GM19463 (cell line): ENCODE data around the gene TMEM184C.

Source experiments
- ATAC-seq: cut with Tn5 transposase; IDR thresholded peaks from one replicate; pipeline ENCODE4 v1.9.1; 2021; ENCODE audit warnings: mild to moderate bottlenecking, moderate library complexity; ENCODE audit not compliant: unreplicated experiment

The TMEM184C gene

GRCh38 chr4:147617173-147617840 is at the start of gene TMEM184C:
Gene TMEM184C, plus strand, starts transcription at chr4:147617397. Its CDS starts 560 bp downstream, at chr4:147617957.
- peak; percentile 99 for ATAC-seq

- ATAC-seq = no peak
Observed at GRCh38 chr4:147570616-147571015, 46.6 kb upstream of the TMEM184C start.

GRCh38 chr4:147571036-147571770 is 46.0 kb upstream of the TMEM184C start:
- ATAC-seq = no peak

GRCh38 chr4:147576084-147576483 is 41.1 kb upstream of the TMEM184C start:
- no peak for ATAC-seq

- ATAC-seq = peak; percentile 47
Observed at GRCh38 chr4:147578051-147578476, 39.1 kb upstream of the TMEM184C start.

GRCh38 chr4:147578593-147578992 is 38.6 kb upstream of the TMEM184C start:
- no peak for ATAC-seq

GRCh38 chr4:147580396-147580795 is 36.8 kb upstream of the TMEM184C start:
- ATAC-seq = no peak

GRCh38 chr4:147581606-147582350 is 35.4 kb upstream of the TMEM184C start:
- no peak for ATAC-seq

GRCh38 chr4:147582386-147583060 is 34.7 kb upstream of the TMEM184C start:
- no peak for ATAC-seq

- ATAC-seq = no peak
Observed at GRCh38 chr4:147583876-147584275, 33.3 kb upstream of the TMEM184C start.

GRCh38 chr4:147586032-147586431 is 31.2 kb upstream of the TMEM184C start:
- ATAC-seq = no peak

- peak; percentile 80 for ATAC-seq
Observed at GRCh38 chr4:147586637-147587036, 30.6 kb upstream of the TMEM184C start.

- no peak for ATAC-seq
Observed at GRCh38 chr4:147587041-147587440, 30.2 kb upstream of the TMEM184C start.

GRCh38 chr4:147589586-147589985 is 27.6 kb upstream of the TMEM184C start:
- ATAC-seq = no peak

- ATAC-seq = peak; percentile 52
Observed at GRCh38 chr4:147590249-147590920, 26.8 kb upstream of the TMEM184C start.

GRCh38 chr4:147591106-147591505 is 26.1 kb upstream of the TMEM184C start:
- ATAC-seq = no peak

- no peak for ATAC-seq
Observed at GRCh38 chr4:147594107-147594506, 23.1 kb upstream of the TMEM184C start.

- ATAC-seq = no peak
Observed at GRCh38 chr4:147594578-147594977, 22.6 kb upstream of the TMEM184C start.

- ATAC-seq = no peak
Observed at GRCh38 chr4:147596377-147596776, 20.8 kb upstream of the TMEM184C start.

GRCh38 chr4:147596981-147597380 is 20.2 kb upstream of the TMEM184C start:
- no peak for ATAC-seq

GRCh38 chr4:147597561-147597960 is 19.6 kb upstream of the TMEM184C start:
- ATAC-seq = no peak
